ENCODE measurements around the gene TEX48.

- TF ChIP-seq MAX (IDR thresholded peaks at IDR 0.05; ENCODE audit: low read depth, low read length) (no peak), CTCF (IDR thresholded peaks at IDR 0.05; ENCODE audit: low read depth, low read length) (no peak)
These were observed 7.0 kb downstream of the TEX48 start for GRCh38 chr9:114674798-114675540.

All from NB4 (cell line).